ENCODE measurements around the gene LRRC9. TPM values are rescaled to one million over a fixed set of nuclear protein-coding genes. Genes with fewer than 3 reads are reported as not detected.

LRRC9 gene
- total and polyA plus RNA-seq, 10 of the 15 experiments (the other 5 are each of a cell fraction or from before 2014, with no cell fraction given), result not detected

- no peaks in the 10 kb centered on the region for H4K20me1 ChIP-seq (ENCODE audit: control insufficient read depth, insufficient read depth)
- RAD21 ChIA-PET (ENCODE audit: unreplicated experiment), result no interaction called here
- POLR2A ChIA-PET, result no interaction called here
- ATAC-seq (no peak), DNase-seq (ENCODE audit: low read depth, low spot score) (no peak), FAIRE-seq (no peak)
- no peak overlapping the region for H2AFZ ChIP-seq (ENCODE audit: control insufficient read depth, low read depth, low read length)
- TF ChIP-seq NFYA (IDR thresholded peaks at IDR 0.05; ENCODE audit: borderline replicate concordance, low read depth, low read length) (no peak), FOS (IDR thresholded peaks at IDR 0.05; ENCODE audit: borderline replicate concordance, extremely low read depth, insufficient read length) (no peak), TCF7 (IDR thresholded peaks at IDR 0.05; ENCODE audit: borderline replicate concordance) (no peak), ZSCAN29 (IDR thresholded peaks at IDR 0.05) (no peak), CHD2 (IDR thresholded peaks at IDR 0.05; ENCODE audit: borderline replicate concordance, low read depth, low read length) (no peak), ESRRA (IDR thresholded peaks at IDR 0.05; ENCODE audit: low read length) (no peak), MEF2B (IDR thresholded peaks at IDR 0.05; ENCODE audit: partially characterized antibody, poor library complexity, severe bottlenecking) (no peak), SIX5 (IDR thresholded peaks at IDR 0.05; ENCODE audit: low read depth, low read length, severe bottlenecking) (no peak)
- TF ChIP-seq, protein P1, sequence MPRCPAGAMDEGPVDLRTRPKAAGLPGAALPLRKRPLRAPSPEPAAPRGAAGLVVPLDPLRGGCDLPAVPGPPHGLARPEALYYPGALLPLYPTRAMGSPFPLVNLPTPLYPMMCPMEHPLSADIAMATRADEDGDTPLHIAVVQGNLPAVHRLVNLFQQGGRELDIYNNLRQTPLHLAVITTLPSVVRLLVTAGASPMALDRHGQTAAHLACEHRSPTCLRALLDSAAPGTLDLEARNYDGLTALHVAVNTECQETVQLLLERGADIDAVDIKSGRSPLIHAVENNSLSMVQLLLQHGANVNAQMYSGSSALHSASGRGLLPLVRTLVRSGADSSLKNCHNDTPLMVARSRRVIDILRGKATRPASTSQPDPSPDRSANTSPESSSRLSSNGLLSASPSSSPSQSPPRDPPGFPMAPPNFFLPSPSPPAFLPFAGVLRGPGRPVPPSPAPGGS (IDR thresholded peaks at IDR 0.05; ENCODE audit: borderline replicate concordance, insufficient read depth, low read depth, low read length, poor library complexity, severe bottlenecking), result no peak
- TF ChIP-seq, protein P2, sequence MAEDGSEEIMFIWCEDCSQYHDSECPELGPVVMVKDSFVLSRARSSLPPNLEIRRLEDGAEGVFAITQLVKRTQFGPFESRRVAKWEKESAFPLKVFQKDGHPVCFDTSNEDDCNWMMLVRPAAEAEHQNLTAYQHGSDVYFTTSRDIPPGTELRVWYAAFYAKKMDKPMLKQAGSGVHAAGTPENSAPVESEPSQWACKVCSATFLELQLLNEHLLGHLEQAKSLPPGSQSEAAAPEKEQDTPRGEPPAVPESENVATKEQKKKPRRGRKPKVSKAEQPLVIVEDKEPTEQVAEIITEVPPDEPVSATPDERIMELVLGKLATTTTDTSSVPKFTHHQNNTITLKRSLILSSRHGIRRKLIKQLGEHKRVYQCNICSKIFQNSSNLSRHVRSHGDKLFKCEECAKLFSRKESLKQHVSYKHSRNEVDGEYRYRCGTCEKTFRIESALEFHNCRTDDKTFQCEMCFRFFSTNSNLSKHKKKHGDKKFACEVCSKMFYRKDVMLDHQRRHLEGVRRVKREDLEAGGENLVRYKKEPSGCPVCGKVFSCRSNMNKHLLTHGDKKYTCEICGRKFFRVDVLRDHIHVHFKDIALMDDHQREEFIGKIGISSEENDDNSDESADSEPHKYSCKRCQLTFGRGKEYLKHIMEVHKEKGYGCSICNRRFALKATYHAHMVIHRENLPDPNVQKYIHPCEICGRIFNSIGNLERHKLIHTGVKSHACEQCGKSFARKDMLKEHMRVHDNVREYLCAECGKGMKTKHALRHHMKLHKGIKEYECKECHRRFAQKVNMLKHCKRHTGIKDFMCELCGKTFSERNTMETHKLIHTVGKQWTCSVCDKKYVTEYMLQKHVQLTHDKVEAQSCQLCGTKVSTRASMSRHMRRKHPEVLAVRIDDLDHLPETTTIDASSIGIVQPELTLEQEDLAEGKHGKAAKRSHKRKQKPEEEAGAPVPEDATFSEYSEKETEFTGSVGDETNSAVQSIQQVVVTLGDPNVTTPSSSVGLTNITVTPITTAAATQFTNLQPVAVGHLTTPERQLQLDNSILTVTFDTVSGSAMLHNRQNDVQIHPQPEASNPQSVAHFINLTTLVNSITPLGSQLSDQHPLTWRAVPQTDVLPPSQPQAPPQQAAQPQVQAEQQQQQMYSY (CRISPR knock-in tag; IDR thresholded peaks at IDR 0.05), result no peak
- H3K36me3 ChIP-seq (ENCODE audit: control insufficient read depth in 2 of 2, insufficient read depth in 2 of 2, low read length in 1 of 2), result no peaks in the 10 kb centered on the region
- H3K4me3 ChIP-seq, result no peak overlapping the region
- no peak overlapping the region for H3K27ac ChIP-seq (ENCODE audit: control insufficient read depth, insufficient read depth)
- BruUV-seq (replicated peaks), result no TSS peak
- in situ Hi-C loops (cut with MboI) (no loop called here), intact Hi-C loops (cut with micrococcal nuclease; ENCODE audit: unreplicated experiment) (no loop called here)
- no peak overlapping the region for H3K9ac ChIP-seq (ENCODE audit: control insufficient read depth, insufficient read depth, low read length)
- H3K27me3 ChIP-seq (replicated peaks in 1 of 2; ENCODE audit: control insufficient read depth in 2 of 2, insufficient read depth in 2 of 2, low read length in 1 of 2), result no peaks in the 10 kb centered on the region
- no peaks in the 10 kb centered on the region for H3K9me3 ChIP-seq (replicated peaks; ENCODE audit: control insufficient read depth, insufficient read depth, low read length)
- SMC1A ChIA-PET (ENCODE audit: uncharacterized antibody, unreplicated experiment), result no interaction called here
- no peaks in the 10 kb centered on the region for H3K79me2 ChIP-seq (ENCODE audit: control insufficient read depth, insufficient read depth, low read length)
- no peak overlapping the region for H3K4me2 ChIP-seq (ENCODE audit: control insufficient read depth, insufficient read depth)
- CTCF ChIA-PET, result no interaction called here
- H3K4me1 ChIP-seq (ENCODE audit: control insufficient read depth, insufficient read depth, low read length), result no peaks in the 10 kb centered on the region
Observed at GRCh38 chr14:59997966-59998365, 78.0 kb downstream of the LRRC9 start.
